Activated CD4-positive, CD25-positive, alpha-beta regulatory T cell (primary cell): ENCODE results near the gene ABCC2.

Experiments used
- DNase-seq, 4 experiments: peaks; one replicate each; lab custom pipeline; 2025; lab: John Stamatoyannopoulos, UW

Gene ABCC2

DNA sequence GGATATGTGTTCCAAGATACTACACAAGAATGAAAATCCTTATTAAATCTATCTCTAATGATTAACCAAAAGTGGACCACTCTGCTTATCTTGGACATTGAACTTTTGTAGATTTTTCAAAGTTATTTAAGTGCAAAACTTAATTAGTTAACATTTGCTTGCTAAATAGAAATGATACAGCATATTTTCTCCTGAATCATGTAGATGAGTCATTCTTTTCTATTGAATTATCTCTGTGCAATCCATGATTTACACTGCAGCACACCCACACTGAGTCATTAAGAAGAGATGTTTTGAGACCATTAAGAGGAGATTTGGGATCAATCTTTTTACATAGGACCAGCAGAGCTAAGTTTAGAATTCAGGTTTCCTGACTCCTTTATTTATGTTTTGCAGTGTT is 6.6 kb upstream of the ABCC2 start:
- DNase-seq, result no peak

DNA sequence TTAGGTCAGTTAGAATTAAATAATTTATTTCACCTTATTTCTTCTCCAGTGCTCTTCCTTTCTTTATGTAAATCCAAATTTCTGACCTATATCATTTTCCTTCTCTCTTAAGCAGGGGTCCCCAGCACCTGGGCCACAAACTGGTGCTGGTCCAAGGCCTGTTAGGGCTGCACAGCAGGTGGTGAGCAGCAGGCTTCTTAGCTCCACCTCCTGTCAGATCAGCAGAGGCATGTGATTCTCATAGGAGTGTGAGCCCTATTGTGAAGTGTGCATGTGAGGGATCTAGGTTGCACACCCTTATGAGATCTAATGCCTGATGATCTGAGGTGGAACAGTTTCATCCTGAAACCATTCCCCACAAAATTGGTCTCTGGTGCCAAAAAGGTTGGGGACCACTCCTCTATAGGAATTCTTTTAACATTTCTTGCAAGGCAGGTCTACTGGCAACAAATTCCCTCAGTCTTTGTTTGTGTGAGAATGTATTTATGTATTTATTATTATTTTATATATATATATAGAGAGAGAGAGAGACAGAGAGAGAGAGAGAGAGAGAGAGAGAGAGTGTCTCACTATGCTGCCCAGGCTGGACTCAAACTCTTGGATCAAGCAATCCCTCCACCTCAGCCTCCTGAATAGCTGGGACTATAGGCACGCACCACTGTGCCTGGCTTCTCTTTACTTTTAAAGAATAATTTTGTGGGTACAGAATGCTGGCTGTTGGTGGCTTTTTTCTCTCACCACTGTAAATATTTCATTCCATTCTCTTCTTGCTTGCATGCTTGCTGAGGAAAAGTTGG is 4.3 kb upstream of the ABCC2 start:
- DNase-seq, result no peak

DNA sequence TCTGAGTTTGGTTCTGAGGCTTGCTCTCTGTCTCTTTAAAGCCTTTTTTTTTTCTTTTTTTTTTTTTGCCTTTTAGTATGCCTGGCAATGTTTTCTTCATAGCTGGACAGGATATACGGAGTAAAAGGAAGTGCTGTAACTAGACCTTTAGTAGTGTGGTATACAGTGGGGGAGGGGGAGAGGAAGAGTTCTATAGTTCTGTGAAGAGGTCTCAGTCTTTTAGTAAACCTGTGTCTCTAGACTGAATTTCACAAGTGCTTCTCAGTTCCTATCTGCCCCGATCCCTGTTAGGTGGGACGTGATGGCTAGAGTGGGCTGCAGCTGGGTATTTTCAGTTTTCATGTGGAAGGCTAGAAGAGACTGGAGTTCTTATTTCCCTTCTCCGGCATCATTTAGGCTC is 3.1 kb upstream of the ABCC2 start:
- DNase-seq, result no peak

DNA sequence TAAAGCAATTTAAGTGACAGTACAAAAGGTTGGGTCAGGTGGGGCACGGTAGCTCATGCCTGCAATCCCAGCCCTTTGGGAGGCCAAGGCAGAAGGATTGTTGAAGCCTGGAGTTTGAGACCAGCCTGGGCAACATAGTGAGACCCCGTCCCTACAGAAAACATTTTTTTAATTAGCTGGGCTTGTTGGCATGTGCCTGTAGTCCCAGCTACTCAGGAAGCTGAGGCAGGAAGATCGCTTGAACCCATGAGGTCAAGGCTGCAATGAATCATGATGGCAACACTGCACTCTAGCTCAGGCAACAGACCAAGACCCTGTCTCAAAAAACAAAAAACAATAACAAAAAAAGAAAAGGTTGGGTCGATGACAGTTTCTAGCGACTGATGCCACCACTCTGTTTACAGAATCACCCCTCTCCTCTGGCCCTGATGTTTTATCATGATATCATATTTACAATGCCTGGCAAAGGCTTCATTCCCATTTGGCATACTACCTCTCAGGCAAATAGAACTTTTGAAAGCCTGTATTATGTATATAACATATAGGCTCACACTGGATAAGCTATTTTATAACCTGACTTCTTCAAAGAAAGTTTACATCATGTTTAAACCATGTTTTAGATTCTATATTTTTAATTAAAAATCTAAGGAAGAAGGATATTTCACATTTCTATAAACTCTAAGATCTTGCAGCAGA is 558 bp upstream of the ABCC2 start:
- no peak for DNase-seq

DNA sequence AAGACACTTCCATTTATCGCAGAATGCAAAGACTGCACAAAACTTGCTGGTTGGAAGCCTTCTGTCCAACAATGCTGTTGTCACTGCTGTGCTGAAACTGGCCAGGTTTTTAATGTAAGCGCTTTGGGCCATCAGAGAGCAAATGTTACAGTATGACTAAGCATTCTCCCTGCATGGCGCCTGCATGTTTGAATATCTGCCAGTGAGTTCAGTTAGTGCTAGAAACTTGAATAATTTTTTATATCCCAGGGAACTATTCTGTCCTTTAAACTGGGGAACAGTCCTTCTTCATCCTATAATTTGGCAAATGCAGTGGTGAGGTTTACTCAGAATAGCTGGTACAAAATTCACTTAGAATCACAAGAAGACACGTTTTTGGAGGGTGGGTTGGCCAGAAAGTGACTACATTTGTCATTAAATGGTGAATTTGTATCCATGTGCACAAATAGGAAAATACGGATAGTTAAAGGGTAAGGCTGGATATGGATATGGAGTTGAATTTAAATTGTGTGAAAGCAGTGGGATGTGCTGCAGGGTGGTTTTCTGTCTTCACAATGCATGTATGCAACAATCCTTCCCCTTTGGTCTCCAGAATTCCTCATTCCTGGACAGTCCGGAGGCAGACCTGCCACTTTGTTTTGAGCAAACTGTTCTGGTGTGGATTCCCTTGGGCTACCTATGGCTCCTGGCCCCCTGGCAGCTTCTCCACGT is 1.7 kb downstream of the ABCC2 start:
- DNase-seq, result no peak

DNA sequence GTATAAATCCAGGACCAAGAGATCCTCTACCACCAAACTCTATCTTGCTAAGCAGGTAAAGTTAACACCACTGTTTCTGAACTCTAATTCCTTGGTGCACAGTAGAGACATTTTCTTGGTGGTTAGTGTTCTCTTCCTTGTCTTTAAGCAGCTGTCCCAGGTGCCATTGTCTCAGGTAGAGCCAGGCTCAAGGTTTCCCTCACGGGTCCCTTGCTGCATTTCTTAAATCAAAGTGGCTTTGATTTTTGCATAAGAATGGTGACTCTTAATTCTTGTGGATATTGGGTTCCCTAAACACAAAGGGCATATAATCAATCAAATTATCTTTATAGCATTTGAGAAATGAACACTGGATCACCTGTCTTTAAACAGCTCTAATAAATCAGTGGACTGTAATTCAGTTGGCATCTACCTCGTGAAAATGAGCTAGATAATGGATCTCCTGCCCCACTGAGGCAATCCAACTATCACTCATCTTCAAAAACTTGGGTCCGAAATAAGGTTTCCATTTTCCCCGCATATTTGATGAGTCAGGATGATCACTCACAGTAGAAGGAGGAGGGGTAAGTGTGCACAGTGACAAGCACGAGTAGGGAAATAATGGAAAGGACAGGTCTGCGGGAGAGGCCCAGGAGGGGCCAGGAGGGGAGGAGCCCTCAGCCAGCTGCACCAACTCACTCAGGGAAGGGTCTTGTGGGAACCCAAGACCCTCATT is 2.4 kb downstream of the ABCC2 start:
- no peak for DNase-seq

DNA sequence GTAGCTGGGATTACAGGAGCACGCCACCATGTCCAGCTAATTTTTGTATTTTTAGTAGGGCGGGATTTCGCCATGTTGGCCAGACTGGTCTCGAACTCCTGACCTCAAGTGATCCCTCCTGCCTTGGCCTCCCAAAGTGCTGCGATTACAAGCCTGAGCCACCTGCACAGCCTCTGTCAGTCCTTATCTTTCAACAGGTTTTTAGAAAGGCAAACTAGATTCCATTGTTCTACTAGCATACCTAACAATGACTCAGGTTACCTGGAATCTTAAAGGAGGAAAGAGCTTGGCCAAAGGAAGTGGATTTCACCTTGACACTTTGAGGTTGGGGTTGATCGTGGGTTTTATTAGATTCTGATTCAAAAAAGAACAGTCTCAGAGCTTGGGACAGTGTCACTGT is 3.2 kb downstream of the ABCC2 start:
- DNase-seq, result no peak

DNA sequence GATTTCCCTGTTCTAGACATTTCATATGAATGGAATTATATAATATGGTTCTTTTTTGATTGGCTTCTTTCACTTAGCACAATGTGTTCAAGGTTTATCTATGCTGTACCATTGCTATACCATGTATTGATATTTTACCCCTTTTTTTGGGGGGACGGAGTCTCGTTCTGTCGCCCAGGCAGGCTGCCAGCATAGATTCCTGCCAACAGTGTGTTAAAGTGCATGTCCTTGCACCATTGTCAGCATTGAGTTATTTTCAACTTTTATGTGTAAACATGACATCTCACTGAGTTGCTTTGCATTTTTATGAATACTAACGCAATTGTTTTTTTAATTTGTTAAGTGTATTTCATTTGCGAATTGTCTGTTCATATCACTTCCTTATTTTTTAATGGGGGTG is 4.9 kb downstream of the ABCC2 start:
- no peak for DNase-seq

DNA sequence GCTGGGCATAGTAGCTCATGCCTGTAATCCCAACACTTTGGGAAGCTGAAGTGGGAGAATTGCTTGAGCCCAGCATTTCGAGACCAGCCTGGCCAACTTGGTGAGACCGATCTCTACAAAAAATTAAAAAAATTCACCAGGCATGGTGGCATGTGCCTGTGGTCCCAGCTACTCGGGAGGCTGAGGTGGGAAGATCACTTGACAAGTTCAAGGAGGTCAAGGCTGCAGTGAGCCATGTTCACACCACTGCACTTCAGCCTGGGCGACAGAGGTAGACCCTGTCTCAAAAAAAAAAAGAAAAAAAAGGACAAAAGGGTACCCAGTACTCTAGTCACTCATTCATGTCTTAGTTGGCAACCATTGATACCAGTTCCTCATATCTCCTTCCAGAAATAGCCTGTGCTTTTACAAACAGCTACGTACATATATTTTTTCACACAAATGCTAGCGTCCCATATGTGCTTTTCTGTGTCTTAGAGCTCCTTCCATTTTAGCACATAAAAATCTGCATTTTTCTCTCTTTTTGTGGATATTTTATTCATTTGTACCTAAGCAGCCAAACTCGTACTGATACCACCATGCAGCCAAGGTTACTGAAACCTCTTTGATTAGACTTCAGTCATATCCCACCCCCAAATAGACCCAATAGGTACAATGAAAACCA is 5.5 kb downstream of the ABCC2 start:
- DNase-seq, result no peak

DNA sequence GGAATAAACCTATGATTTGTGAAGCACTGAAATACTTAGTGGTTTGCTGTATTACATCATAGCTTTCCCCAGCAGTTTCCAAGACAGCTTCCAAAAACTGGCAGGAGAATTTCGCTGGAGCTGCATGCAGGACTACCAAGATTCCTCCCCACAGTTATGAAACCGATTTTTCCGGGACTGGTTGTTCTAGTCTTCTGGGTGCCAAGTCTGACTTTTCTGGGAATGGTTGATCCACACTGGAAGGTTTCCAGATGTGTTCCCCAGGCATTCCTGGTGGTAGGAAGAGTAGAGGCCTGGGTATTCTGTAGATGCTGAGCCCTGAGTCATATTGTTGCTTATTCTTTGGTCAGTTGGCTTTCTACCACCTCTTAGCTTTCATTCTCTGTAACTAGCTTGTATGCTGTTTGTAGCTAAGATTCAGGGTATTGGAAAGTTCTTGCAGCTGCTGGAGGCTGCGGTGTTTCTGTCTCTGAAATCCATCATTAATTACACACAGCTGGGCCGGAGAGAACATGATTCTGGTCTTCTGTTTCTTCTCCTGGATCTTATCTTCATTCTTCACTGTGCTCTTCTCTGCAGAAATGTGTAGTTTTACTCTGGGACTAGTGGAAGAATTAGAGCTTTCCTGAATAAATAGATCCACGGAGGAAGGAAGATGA is 6.3 kb downstream of the ABCC2 start:
- DNase-seq, result no peak

DNA sequence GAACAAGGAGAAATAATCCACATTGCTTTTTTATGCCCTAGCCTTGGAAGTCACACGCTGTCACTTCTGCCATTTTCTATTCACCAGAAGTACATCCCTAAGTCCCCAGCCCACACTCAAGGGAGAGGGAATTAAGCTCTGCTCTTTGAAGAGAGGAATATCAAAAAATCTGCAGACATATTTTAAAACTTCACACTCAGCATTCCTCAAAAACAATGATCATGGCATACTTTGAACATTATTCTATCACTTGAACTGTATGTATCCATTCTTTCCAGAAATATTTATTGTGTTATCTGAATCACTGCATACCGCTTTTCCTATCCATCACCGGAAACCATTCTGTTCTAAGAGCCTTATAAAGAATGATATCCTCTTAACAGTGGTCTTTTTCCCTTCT is 9.4 kb downstream of the ABCC2 start:
- DNase-seq, result no peak

DNA sequence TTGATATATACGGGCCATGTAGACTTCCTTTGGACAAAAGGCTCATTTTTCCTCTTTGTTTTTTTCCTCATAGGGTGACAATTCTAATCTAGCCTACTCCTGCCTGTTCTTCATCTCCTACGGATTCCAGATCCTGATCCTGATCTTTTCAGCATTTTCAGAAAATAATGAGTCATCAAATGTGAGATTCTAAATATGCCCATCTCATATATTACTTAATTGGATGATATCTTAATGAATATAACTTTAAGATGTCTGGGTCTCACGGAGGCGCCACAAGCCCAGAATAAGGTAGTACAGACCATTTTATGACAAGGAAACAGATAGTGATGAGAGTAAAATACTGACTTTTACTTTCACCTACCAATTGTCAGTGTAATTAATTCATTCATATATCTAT is 11.4 kb downstream of the ABCC2 start:
- DNase-seq, result no peak

DNA sequence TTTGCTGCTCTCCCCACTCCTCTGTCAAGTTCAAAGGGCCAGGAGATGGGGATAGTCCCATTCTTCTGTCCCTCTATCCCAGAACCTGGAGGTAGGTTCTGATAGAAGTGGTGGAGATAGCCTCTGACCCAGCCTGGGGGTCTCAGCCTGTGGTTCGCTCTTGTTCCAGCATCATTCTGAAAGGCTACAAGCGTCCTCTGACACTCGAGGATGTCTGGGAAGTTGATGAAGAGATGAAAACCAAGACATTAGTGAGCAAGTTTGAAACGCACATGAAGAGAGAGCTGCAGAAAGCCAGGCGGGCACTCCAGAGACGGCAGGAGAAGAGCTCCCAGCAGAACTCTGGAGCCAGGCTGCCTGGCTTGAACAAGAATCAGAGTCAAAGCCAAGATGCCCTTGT is 14.5 kb downstream of the ABCC2 start:
- no peak for DNase-seq

DNA sequence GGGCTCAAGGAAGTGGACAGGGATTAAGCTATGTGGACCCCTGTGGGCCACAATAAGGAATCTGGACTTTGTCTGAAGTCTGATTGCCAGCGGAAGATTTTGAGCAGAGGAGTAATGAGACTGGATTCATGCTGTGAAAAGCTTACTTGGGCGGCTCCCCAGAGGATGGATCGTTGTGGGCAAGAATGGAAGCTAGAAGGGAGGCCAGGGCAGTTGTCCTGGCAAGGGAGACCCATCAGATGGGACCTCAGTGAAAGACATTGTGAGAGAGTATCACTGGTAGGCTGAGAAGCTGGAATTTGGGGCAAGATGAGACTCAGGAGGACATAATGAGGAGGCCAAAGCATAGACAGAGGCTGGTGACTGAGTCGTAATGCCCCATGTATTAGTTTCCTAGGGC is 15.6 kb downstream of the ABCC2 start:
- no peak for DNase-seq

DNA sequence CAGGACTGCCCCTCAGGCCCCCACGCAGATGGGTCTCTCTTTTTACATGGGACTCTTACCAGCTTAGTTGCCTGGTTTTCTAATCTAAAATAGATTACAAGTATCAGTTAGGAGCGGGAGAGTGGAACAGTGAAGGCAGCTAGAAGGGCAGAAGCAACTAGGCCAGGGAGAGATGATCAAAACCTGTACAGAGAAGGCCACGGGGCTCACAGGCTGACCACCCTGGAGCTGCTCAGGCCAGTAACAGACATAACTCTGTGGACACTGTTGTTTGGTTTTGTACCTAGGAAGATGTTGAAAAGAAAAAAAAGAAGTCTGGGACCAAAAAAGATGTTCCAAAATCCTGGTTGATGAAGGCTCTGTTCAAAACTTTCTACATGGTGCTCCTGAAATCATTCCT is 16.5 kb downstream of the ABCC2 start:
- no peak for DNase-seq

DNA sequence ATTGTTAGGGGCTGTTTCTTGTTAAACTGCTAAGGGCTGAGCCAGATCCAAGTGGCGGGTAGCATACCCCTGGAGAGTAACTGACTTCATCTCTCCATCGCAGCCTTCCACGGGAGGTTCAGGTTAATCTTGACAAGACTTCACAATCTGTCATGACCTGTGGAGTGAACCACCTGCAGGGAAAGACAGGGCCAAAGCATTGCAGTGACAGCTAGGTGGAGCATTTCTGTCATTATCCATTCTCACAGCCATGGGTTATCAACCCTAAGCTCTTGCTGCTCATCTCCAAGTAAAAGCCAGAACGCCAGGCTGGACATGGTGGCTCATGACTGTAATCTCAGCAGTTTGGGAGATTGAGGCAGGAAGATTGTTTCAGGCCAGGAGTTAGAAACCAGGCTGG is 17.2 kb downstream of the ABCC2 start:
- DNase-seq, result no peak

DNA sequence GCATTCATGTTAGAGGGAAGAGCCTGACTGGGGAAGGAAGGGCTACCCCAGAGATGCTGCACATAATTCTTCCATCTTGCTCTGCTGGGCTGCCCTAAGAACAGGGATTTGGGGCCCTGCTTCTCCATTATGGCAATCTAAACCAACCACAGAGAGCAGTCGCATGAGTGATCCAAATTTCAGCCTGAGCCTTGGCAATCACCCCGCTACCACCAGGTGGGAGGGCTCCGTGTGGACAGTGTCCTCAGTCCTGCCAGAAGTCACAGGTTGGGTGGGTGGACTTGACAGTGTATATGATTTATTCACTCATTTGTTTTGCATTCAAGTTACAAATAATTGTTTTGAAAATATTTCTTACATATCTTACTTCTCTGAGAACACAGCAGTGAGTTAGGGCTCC is 22.0 kb downstream of the ABCC2 start:
- no peak for DNase-seq

DNA sequence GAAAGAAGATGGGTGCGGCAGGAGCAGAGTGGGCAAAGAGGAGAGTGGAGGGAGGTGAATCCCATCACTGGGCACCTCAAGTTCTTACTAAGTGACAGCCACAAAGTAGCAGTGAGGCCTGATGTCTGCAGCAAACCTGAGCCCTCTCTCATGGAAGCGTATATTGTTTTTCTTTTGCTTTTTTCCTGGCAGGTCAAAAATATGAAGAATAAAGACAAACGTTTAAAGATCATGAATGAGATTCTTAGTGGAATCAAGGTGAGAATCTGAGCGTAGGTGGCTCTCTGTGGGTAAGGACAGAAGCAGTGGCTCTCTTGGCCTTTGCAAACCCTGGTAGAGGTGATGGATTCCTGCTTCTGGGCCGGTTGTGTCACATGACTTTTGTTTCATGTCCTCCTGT is 22.8 kb downstream of the ABCC2 start:
- DNase-seq, result no peak

DNA sequence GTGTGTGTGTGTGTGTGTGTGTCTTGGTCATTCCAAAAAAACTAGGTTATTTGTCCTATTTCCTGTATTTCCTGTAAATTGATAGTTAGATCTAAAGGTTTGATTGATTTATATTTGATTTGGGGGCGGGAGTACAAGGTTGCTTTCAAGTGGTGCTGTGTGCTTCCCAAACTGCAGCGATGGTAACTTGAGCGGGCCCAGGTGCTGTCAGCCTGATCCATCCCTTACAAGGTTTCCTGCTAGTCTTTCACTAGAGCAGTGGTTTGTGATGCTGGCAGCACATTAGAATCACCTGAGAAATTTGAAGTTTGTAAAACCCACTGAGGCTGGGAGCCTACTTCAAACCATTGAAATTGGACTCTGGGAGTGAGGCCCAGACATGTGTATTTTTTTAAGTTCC is 23.7 kb downstream of the ABCC2 start:
- DNase-seq, result no peak

DNA sequence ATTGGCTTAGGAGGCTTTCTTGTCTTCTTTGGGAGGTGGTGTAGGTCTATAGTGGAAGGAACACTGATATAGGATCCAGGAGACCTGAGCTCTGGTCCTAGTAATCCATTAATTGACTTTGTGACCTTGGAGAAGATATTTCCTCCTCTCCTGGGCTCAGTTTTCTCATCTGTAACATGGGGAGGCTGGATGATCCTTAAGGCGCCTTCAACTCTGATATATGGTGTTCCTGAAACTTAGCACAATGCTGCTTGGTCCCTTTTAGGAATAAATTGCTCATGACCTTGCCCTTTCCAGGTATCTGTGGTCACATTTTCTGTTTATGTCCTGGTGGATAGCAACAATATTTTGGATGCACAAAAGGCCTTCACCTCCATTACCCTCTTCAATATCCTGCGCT is 25.3 kb downstream of the ABCC2 start:
- no peak for DNase-seq

DNA sequence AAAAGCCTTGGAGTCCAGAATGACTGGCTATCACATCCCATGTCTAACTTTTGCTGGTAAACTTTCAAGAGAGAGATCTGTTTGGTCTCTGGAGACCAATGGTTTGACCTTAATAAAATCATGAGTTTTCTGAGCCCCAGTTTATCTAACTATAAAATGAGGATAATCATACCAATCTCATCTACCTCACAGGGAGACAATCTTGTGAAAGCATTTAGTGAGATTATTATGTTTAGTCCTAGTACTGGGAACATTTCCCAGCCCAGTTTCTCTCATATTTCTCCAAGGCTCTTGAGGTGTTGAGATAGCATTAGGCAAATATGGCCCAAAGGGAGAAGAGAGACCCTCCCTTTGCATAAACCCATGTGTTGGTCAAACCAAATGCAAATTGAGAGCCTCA is 25.8 kb downstream of the ABCC2 start:
- DNase-seq, result no peak

DNA sequence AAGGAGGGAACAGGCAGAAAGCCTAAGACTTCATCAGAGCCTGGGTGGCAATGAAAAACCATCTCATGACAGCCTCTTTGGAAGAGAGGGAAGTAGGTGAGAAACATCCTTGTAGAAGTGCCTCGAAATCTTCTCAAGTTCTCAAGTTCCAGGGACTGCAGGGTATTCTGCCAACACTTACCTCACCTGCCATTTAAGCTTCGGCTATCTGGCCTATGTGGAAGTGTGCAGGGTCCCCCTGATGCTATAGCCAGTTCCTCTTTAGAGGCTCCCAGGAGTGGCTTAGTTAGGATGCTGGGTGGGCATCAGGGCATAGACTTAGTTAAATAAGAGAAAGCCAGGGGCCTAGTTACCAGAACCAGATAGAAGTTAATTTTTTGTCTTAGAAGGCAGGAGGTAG is 27.0 kb downstream of the ABCC2 start:
- DNase-seq, result no peak
